Activated CD8-positive, alpha-beta memory T cell treated with anti-CD3 and anti-CD28 coated beads, Interleukin-2, amount 10 ng/mL, durations not matched to agents 7 days and 5 days (primary cell): ENCODE results near the gene CDRT4. TPM values are rescaled to one million over a fixed set of nuclear protein-coding genes. Genes with fewer than 3 reads are reported as not detected.

Experiments
- ATAC-seq: fragments of 150-1000 bp; cut with Tn5 transposase; one replicate; pipeline ENCODE4 v1.10.0; 2021; ENCODE audit warnings: moderate library complexity
- CTCF ChIA-PET: fragments of 350-600 bp; sonication (Branson Sonifier 250); formaldehyde crosslinking; loops from one replicate; lab custom pipeline; 2021; ENCODE audit warnings: antibody characterized with exemption; lab: Charles Lee
- DNase-seq: peaks from one replicate; pipeline ENCODE4 v3.0.0-alpha.2; 2020
- H3K27ac Mint-ChIP-seq: one replicate; pipeline ENCODE4 v1.8.0; 2021; ENCODE audit warnings: mild to moderate bottlenecking, mixed read lengths
- H3K27me3 Mint-ChIP-seq: one replicate; pipeline ENCODE4 v1.8.0; 2021; ENCODE audit warnings: mixed read lengths
- H3K36me3 Mint-ChIP-seq: one replicate; pipeline ENCODE4 v1.8.0; 2021; ENCODE audit warnings: mild to moderate bottlenecking, mixed read lengths
- H3K4me1 Mint-ChIP-seq: one replicate; pipeline ENCODE4 v1.8.0; 2021; ENCODE audit warnings: mixed read lengths
- H3K4me3 Mint-ChIP-seq: one replicate; pipeline ENCODE4 v1.8.0; 2021; ENCODE audit warnings: mild to moderate bottlenecking, moderate library complexity, mixed read lengths
- H3K9me3 Mint-ChIP-seq: one replicate; pipeline ENCODE4 v1.8.0; 2022; ENCODE audit warnings: low read depth, mixed read lengths
- total RNA-seq, 2 experiments: library from RNA; stranded (reverse); gene quantifications; one replicate each; pipeline ENCODE4 v1.2.3, GENCODE V29; 2021

CDRT4 gene
- total RNA-seq, 2 experiments from 2014 or later = 4.9 to 8.4 TPM

DNA sequence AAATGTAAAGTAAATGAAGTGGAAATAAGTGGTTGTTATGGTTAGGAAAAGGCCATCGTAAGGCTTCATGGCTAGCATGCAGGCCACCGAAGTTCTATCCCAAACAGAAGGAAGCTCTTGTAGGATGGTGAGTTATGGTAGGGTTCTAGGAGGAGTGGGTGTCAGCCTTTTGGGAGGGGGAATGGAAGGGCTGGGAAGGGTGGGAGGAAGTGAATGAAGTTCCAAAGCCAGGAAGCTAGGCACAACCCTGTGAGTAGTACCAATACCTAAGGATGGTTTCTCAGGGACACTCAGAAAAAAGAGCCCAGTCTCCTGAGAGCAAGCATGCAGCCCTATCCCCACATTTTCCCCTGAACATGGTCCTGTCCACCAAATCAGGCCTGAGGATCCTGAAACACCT is 36.3 kb upstream of the CDRT4 start:
- H3K9me3 Mint-ChIP-seq = no peaks in the 10 kb centered on the region
- H3K4me1 Mint-ChIP-seq = peaks cover 4% of the 10 kb centered on the region
- peaks cover 15% of the 10 kb centered on the region for H3K36me3 Mint-ChIP-seq
- H3K4me3 Mint-ChIP-seq = no peak overlapping the region
- no peak for DNase-seq
- no peak for ATAC-seq
- H3K27me3 Mint-ChIP-seq = no peaks in the 10 kb centered on the region
- H3K27ac Mint-ChIP-seq = no peak overlapping the region
- CTCF ChIA-PET = interaction anchor here (0.8 to 5.1 kb wide), 7 partner anchors 10 to 256 kb away, joined by 3 to 29 read pairs (median 4); no protein-coding TSS in a partner anchor

- H3K27ac Mint-ChIP-seq = no peak overlapping the region
- no peaks in the 10 kb centered on the region for H3K27me3 Mint-ChIP-seq
- H3K4me3 Mint-ChIP-seq = no peak overlapping the region
- H3K9me3 Mint-ChIP-seq = no peaks in the 10 kb centered on the region
- ATAC-seq = no peak
- CTCF ChIA-PET = interaction anchor here (0.6 to 5.1 kb wide), 10 partner anchors 10 to 255 kb away, joined by 3 to 29 read pairs (median 4); no protein-coding TSS in a partner anchor
- peaks cover 19% of the 10 kb centered on the region for H3K36me3 Mint-ChIP-seq
- H3K4me1 Mint-ChIP-seq = peaks cover 4% of the 10 kb centered on the region
- DNase-seq = peak; percentile 68
These were observed 35.1 kb upstream of the CDRT4 start for GRCh38 chr17:15502369-15503112.

DNA sequence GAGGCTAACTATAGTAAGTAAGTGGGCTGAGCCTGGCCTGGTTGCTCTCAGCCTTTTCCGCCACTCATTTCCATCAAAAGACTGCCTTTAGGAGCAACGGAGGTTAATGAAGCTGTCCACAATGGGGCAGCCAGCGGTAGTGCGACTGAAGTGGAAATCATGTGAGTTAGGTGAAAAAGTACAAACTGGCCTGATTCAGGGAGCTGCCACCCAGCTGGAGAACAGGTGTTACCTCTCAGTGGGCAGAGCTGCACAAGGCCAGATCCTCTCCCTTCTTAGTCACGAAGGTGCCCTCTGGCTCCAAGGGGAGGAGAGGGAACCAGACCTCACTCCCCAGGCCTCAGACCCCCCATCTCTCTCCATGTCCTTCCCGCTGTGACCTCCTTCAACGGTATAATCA is 34.4 kb upstream of the CDRT4 start:
- DNase-seq = no peak
- H3K4me1 Mint-ChIP-seq = peaks cover 4% of the 10 kb centered on the region
- no peak overlapping the region for H3K4me3 Mint-ChIP-seq
- H3K27me3 Mint-ChIP-seq = no peaks in the 10 kb centered on the region
- ATAC-seq = no peak
- H3K27ac Mint-ChIP-seq = no peak overlapping the region
- no peaks in the 10 kb centered on the region for H3K9me3 Mint-ChIP-seq
- H3K36me3 Mint-ChIP-seq = peaks cover 15% of the 10 kb centered on the region
- CTCF ChIA-PET = interaction anchor here (0.6 to 5.1 kb wide), 3 partner anchors 20 to 491 kb away, joined by 3 to 29 read pairs (median 3); no protein-coding TSS in a partner anchor

DNA sequence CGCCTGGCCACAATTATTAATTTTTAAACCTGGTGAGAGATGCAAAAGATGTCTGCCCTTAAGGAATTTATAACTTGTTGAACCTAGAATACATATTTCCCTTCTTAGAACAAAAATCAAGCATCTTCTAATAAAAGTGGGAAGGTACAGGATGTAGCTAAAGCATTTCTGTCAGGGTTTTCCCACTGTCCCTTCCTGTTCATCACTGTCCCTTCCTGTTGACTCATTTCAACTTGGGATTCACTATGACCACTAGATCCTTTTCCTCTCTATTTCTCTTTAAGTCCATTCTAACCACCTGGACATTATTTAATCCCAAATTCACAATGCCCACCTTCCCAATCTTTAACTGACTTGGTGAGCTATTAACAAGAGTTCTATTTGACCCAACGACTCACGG is 33.9 kb upstream of the CDRT4 start:
- CTCF ChIA-PET = interaction anchor here (0.6 to 5.1 kb wide), 3 partner anchors 18 to 491 kb away, joined by 3 to 29 read pairs (median 3); no protein-coding TSS in a partner anchor

GRCh38 chr17:15498107-15498506 is 30.7 kb upstream of the CDRT4 start:
- no peaks in the 10 kb centered on the region for H3K9me3 Mint-ChIP-seq
- CTCF ChIA-PET = no interaction called here
- ATAC-seq = peak; percentile 51
- peaks cover 4% of the 10 kb centered on the region for H3K4me1 Mint-ChIP-seq
- H3K27me3 Mint-ChIP-seq = no peaks in the 10 kb centered on the region
- peaks cover 15% of the 10 kb centered on the region for H3K36me3 Mint-ChIP-seq
- no peak for DNase-seq
- H3K27ac Mint-ChIP-seq = no peak overlapping the region
- no peak overlapping the region for H3K4me3 Mint-ChIP-seq

More for the DNA sequence above, 33.9 kb upstream of the CDRT4 start:
- Mint-ChIP-seq H3K4me1 (peaks cover 4% of the 10 kb centered on the region), H3K4me3 (no peak overlapping the region), H3K36me3 (peaks cover 13% of the 10 kb centered on the region), H3K27me3 (no peaks in the 10 kb centered on the region), H3K9me3 (no peaks in the 10 kb centered on the region), H3K27ac (no peak overlapping the region)
- ATAC-seq (no peak), DNase-seq (no peak)

GRCh38 chr17:15496735-15497670 is 29.6 kb upstream of the CDRT4 start:
- DNase-seq (no peak), ATAC-seq (no peak)
- CTCF ChIA-PET = no interaction called here
- Mint-ChIP-seq H3K4me1 (no peaks in the 10 kb centered on the region), H3K4me3 (no peak overlapping the region), H3K9me3 (no peaks in the 10 kb centered on the region), H3K27ac (no peak overlapping the region), H3K36me3 (peaks cover 15% of the 10 kb centered on the region), H3K27me3 (no peaks in the 10 kb centered on the region)

- CTCF ChIA-PET = interaction anchor here (0.7 kb wide), 1 partner anchor 1627 kb away, joined by 3 read pairs; no protein-coding TSS in a partner anchor
- DNase-seq = no peak
- no peak for ATAC-seq
- H3K4me3 Mint-ChIP-seq = no peak overlapping the region
- no peak overlapping the region for H3K27ac Mint-ChIP-seq
- H3K9me3 Mint-ChIP-seq = no peaks in the 10 kb centered on the region
- no peaks in the 10 kb centered on the region for H3K27me3 Mint-ChIP-seq
- H3K4me1 Mint-ChIP-seq = no peaks in the 10 kb centered on the region
- H3K36me3 Mint-ChIP-seq = peaks cover 8% of the 10 kb centered on the region
These were observed 27.4 kb upstream of the CDRT4 start for GRCh38 chr17:15494821-15495220.

GRCh38 chr17:15493693-15494035 is 26.2 kb upstream of the CDRT4 start:
- no peak overlapping the region for H3K27ac Mint-ChIP-seq
- peaks cover 7% of the 10 kb centered on the region for H3K36me3 Mint-ChIP-seq
- DNase-seq (no peak), ATAC-seq (no peak)
- H3K4me1 Mint-ChIP-seq = no peaks in the 10 kb centered on the region
- CTCF ChIA-PET = no interaction called here
- no peaks in the 10 kb centered on the region for H3K27me3 Mint-ChIP-seq
- no peaks in the 10 kb centered on the region for H3K9me3 Mint-ChIP-seq
- H3K4me3 Mint-ChIP-seq = no peak overlapping the region

- ATAC-seq = no peak
- peaks cover 3% of the 10 kb centered on the region for H3K36me3 Mint-ChIP-seq
- CTCF ChIA-PET = interaction anchor here (0.9 kb wide), 1 partner anchor 10 kb away, joined by 3 read pairs; no protein-coding TSS in a partner anchor
These were observed 25.6 kb upstream of the CDRT4 start for GRCh38 chr17:15492791-15493692.

DNA sequence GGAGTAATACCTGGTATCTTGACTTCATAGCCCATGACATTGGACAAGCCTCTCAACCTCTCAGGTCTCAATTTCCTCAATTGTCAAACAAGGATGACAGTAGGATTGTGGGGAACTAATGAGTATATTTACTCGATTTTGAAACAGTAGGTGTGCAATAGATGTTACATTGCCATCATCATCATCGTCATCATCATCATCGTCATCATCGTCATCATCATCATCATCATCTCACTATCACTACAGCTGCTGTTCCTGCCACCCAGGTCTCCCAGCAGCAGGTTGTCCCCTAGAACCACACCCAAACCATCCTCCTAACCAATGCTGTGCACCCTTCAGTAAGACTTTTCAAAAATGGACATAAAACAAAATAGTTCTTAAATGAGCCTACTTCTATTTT is 24.8 kb upstream of the CDRT4 start:
- no peak overlapping the region for H3K27ac Mint-ChIP-seq
- peaks cover 3% of the 10 kb centered on the region for H3K36me3 Mint-ChIP-seq
- DNase-seq = no peak
- H3K4me1 Mint-ChIP-seq = no peaks in the 10 kb centered on the region
- no peak for ATAC-seq
- H3K27me3 Mint-ChIP-seq = no peaks in the 10 kb centered on the region
- no peak overlapping the region for H3K4me3 Mint-ChIP-seq
- CTCF ChIA-PET = interaction anchor here (0.9 kb wide), 1 partner anchor 11 kb away, joined by 3 read pairs; no protein-coding TSS in a partner anchor
- H3K9me3 Mint-ChIP-seq = no peaks in the 10 kb centered on the region

More at GRCh38 chr17:15492791-15493692, 25.6 kb upstream of the CDRT4 start:
- no peaks in the 10 kb centered on the region for H3K9me3 Mint-ChIP-seq
- H3K4me1 Mint-ChIP-seq = no peaks in the 10 kb centered on the region
- H3K27me3 Mint-ChIP-seq = no peaks in the 10 kb centered on the region
- DNase-seq = no peak
- no peak overlapping the region for H3K27ac Mint-ChIP-seq
- no peak overlapping the region for H3K4me3 Mint-ChIP-seq

GRCh38 chr17:15490634-15491261 is 23.3 kb upstream of the CDRT4 start:
- ATAC-seq = no peak
- H3K27ac Mint-ChIP-seq = no peak overlapping the region
- CTCF ChIA-PET = interaction anchor here (3.0 kb wide), 1 partner anchor 12 kb away, joined by 11 read pairs; no protein-coding TSS in a partner anchor
- peaks cover 3% of the 10 kb centered on the region for H3K36me3 Mint-ChIP-seq
- DNase-seq = no peak
- no peaks in the 10 kb centered on the region for H3K4me1 Mint-ChIP-seq
- H3K9me3 Mint-ChIP-seq = no peaks in the 10 kb centered on the region
- no peak overlapping the region for H3K4me3 Mint-ChIP-seq
- H3K27me3 Mint-ChIP-seq = no peaks in the 10 kb centered on the region

GRCh38 chr17:15488557-15488956 is 21.1 kb upstream of the CDRT4 start:
- Mint-ChIP-seq H3K4me3 (no peak overlapping the region), H3K27ac (no peak overlapping the region), H3K27me3 (no peaks in the 10 kb centered on the region), H3K4me1 (no peaks in the 10 kb centered on the region), H3K36me3 (peaks cover 1% of the 10 kb centered on the region), H3K9me3 (no peaks in the 10 kb centered on the region)
- DNase-seq (no peak), ATAC-seq (no peak)
- CTCF ChIA-PET = interaction anchor here (3.0 kb wide), 1 partner anchor 14 kb away, joined by 11 read pairs; no protein-coding TSS in a partner anchor
